Calu3 (cell line): ENCODE measurements around the gene STON1. TPM values are rescaled to one million over a fixed set of nuclear protein-coding genes. Genes with fewer than 3 reads are reported as not detected.

Experiments used
- BruUV-seq: library from RNA; stranded (reverse); fragments of 400-500 nt; replicated peaks from 2 replicates; lab custom pipeline; 2021; lab: Mats Ljungman, UMichigan
- CTCF ChIA-PET: fragments of 300-600 bp; sonication (Branson Sonifier 250); formaldehyde crosslinking; loops from one replicate; lab custom pipeline; 2022; ENCODE audit warnings: antibody characterized with exemption; lab: Charles Lee
- DNase-seq: peaks from one replicate; pipeline ENCODE4 v3.0.0; 2022
- H3K27ac Mint-ChIP-seq: one replicate; pipeline ENCODE4 v1.8.0; 2022; ENCODE audit warnings: mixed read lengths; ENCODE audit not compliant: unreplicated experiment
- H3K27me3 Mint-ChIP-seq: one replicate; pipeline ENCODE4 v1.8.0; 2022; ENCODE audit warnings: mixed read lengths; ENCODE audit not compliant: unreplicated experiment
- H3K36me3 Mint-ChIP-seq: one replicate; pipeline ENCODE4 v1.8.0; 2022; ENCODE audit warnings: mild to moderate bottlenecking, moderate library complexity, mixed read lengths; ENCODE audit not compliant: insufficient read depth, unreplicated experiment
- H3K4me1 Mint-ChIP-seq: one replicate; pipeline ENCODE4 v1.8.0; 2022; ENCODE audit warnings: mild to moderate bottlenecking, low read depth, mixed read lengths; ENCODE audit not compliant: unreplicated experiment
- H3K4me3 Mint-ChIP-seq: one replicate; pipeline ENCODE4 v1.8.0; 2022; ENCODE audit warnings: mild to moderate bottlenecking, low read depth, moderate library complexity, mixed read lengths; ENCODE audit not compliant: unreplicated experiment
- H3K9me3 Mint-ChIP-seq: one replicate; pipeline ENCODE4 v1.8.0; 2022; ENCODE audit warnings: low read depth, mixed read lengths; ENCODE audit not compliant: unreplicated experiment
- CTCF ChIP-seq: fragments of 200-600 bp; IDR thresholded peaks from one replicate; pipeline ENCODE4 v1.8.0; 2022; ENCODE audit warnings: antibody characterized with exemption; ENCODE audit not compliant: unreplicated experiment
- intact Hi-C: fragments of 100-400 bp; cut with micrococcal nuclease; formaldehyde crosslinking; loops from one replicate; pipeline ENCODE4 v1.10.0; 2022; ENCODE audit not compliant: unreplicated experiment
- total RNA-seq: library from RNA; stranded (reverse); gene quantifications from 2 replicates; pipeline ENCODE4 v1.2.3, GENCODE V29; 2022

Gene STON1
- total RNA-seq, 1 experiment from 2014 or later = 1.3 TPM

- CTCF ChIA-PET = no interaction called here
- no peak for DNase-seq
- H3K27ac Mint-ChIP-seq = no peak overlapping the region
- peaks cover 16% of the 10 kb centered on the region for H3K36me3 Mint-ChIP-seq
- TF ChIP-seq CTCF = no peak
- intact Hi-C loops = no loop called here
- no peak overlapping the region for H3K4me3 Mint-ChIP-seq
- H3K4me1 Mint-ChIP-seq = peaks cover 8% of the 10 kb centered on the region
- no peaks in the 10 kb centered on the region for H3K27me3 Mint-ChIP-seq
- no TSS peak for BruUV-seq
- no peaks in the 10 kb centered on the region for H3K9me3 Mint-ChIP-seq
These were observed 18.0 kb upstream of the STON1 start for GRCh38 chr2:48511849-48512470.

- Mint-ChIP-seq H3K4me1 (peaks cover 8% of the 10 kb centered on the region), H3K27ac (no peak overlapping the region), H3K36me3 (peaks cover 16% of the 10 kb centered on the region), H3K9me3 (no peaks in the 10 kb centered on the region), H3K27me3 (no peaks in the 10 kb centered on the region), H3K4me3 (no peak overlapping the region)
- no peak for DNase-seq
- CTCF ChIA-PET = no interaction called here
- no peak for TF ChIP-seq CTCF
- no TSS peak for BruUV-seq
- intact Hi-C loops = no loop called here
These were observed 17.4 kb upstream of the STON1 start for GRCh38 chr2:48512571-48512970.

- BruUV-seq = no TSS peak
- no peak for TF ChIP-seq CTCF
- no peaks in the 10 kb centered on the region for H3K4me1 Mint-ChIP-seq
- CTCF ChIA-PET = no interaction called here
- intact Hi-C loops = no loop called here
- H3K36me3 Mint-ChIP-seq = peaks cover 16% of the 10 kb centered on the region
- H3K4me3 Mint-ChIP-seq = no peak overlapping the region
- no peak for DNase-seq
- no peaks in the 10 kb centered on the region for H3K27me3 Mint-ChIP-seq
- no peaks in the 10 kb centered on the region for H3K9me3 Mint-ChIP-seq
- no peak overlapping the region for H3K27ac Mint-ChIP-seq
These were observed 15.5 kb upstream of the STON1 start for GRCh38 chr2:48514348-48515003.

GRCh38 chr2:48515513-48515985 is 14.4 kb upstream of the STON1 start:
- intact Hi-C loops = no loop called here
- H3K27me3 Mint-ChIP-seq = no peaks in the 10 kb centered on the region
- H3K27ac Mint-ChIP-seq = no peak overlapping the region
- no peak for DNase-seq
- no peak overlapping the region for H3K4me3 Mint-ChIP-seq
- no peaks in the 10 kb centered on the region for H3K4me1 Mint-ChIP-seq
- no peak for TF ChIP-seq CTCF
- CTCF ChIA-PET = no interaction called here
- H3K36me3 Mint-ChIP-seq = peaks cover 10% of the 10 kb centered on the region
- no peaks in the 10 kb centered on the region for H3K9me3 Mint-ChIP-seq
- BruUV-seq = no TSS peak
